ENCODE measurements around the gene PTPRK. TPM values are rescaled to one million over a fixed set of nuclear protein-coding genes. Genes with fewer than 3 reads are reported as not detected.

PTPRK gene
- total RNA-seq, 1 experiment from 2014 or later = 94.4 TPM

DNA sequence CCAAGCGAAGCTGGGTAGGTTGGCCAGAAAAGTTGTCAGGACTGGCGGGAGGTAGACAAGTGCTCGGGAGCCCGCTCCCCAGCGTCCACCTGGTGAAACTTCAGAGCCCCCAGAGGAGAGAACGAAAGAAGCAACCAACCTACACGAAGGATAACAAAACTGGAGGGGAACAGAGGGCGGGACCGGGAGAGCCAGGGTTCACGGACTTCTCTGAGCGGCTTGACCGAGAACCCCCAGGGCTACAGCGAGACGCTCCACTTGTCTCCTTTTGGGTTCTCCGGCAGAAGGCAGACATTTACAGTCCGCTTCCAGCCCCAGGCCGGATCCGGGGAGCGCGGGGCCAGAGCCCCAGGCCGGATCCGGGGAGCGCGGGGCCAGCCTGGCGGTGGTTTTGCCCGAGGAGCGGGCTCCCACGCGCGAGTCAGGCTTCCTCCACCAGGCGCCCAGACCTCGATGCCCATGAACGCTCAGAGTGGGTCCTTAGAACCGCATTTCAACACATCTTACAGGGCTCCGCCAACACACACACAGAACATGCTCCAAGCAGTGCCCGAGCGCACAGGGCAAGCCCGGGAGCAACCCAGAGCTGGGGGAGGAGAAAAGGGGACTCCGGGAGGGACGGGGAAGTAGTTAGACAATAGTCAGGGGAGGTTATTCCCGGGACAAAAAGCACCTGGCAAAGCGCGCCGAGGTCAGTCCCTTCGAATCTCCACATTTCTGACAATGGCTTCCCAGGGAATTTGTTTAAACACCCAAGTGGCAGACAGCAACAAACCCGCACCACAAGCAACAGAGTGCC, 1.1 kb downstream of the PTPRK start:
- Histone ChIP-seq H3K36me3 (ENCODE audit: control insufficient read depth, insufficient read depth, low read length) (no peaks in the 10 kb centered on the region), H3K4me3 (ENCODE audit: low read depth, low read length) (peak overlapping the region; percentile 84), H3K4me1 (peaks cover 9% of the 10 kb centered on the region), H3K9me3 (no peaks in the 10 kb centered on the region), H3K27me3 (replicated peaks; ENCODE audit: control insufficient read depth, insufficient read depth, low read length) (no peaks in the 10 kb centered on the region)
- Mint-ChIP-seq H3K36me3 (ENCODE audit: insufficient read depth, unreplicated experiment) (peaks cover 19% of the 10 kb centered on the region), H3K9me3 (ENCODE audit: unreplicated experiment) (no peaks in the 10 kb centered on the region), H3K27me3 (ENCODE audit: insufficient read depth, unreplicated experiment) (no peaks in the 10 kb centered on the region), H3K4me3 (ENCODE audit: unreplicated experiment) (peak overlapping the region; percentile 92), H3K4me1 (ENCODE audit: low read depth, unreplicated experiment) (peaks cover 27% of the 10 kb centered on the region), H3K27ac (ENCODE audit: unreplicated experiment) (peak overlapping the region; percentile 99)
- BruUV-seq (replicated peaks) = no TSS peak
- TF ChIP-seq, protein P1, sequence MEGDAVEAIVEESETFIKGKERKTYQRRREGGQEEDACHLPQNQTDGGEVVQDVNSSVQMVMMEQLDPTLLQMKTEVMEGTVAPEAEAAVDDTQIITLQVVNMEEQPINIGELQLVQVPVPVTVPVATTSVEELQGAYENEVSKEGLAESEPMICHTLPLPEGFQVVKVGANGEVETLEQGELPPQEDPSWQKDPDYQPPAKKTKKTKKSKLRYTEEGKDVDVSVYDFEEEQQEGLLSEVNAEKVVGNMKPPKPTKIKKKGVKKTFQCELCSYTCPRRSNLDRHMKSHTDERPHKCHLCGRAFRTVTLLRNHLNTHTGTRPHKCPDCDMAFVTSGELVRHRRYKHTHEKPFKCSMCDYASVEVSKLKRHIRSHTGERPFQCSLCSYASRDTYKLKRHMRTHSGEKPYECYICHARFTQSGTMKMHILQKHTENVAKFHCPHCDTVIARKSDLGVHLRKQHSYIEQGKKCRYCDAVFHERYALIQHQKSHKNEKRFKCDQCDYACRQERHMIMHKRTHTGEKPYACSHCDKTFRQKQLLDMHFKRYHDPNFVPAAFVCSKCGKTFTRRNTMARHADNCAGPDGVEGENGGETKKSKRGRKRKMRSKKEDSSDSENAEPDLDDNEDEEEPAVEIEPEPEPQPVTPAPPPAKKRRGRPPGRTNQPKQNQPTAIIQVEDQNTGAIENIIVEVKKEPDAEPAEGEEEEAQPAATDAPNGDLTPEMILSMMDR (IDR thresholded peaks at IDR 0.05; ENCODE audit: insufficient read depth in 1 of 2, low read depth in 1 of 2, low read length in 1 of 2, severe bottlenecking in 1 of 2, unreplicated experiment in 1 of 2) = peak; percentile 27 to 55
- intact Hi-C loops (cut with micrococcal nuclease; ENCODE audit: unreplicated experiment) = loop anchor here (1.0 to 10.0 kb wide), 6 partner anchors 12 to 555 kb away; no protein-coding TSS in a partner anchor
- CTCF ChIA-PET = interaction anchor here (0.9 to 1.4 kb wide), 2 partner anchors 11 to 212 kb away, joined by 3 read pairs; no protein-coding TSS in a partner anchor
- POLR2A ChIA-PET = interaction anchor here (1.0 to 2.7 kb wide), 4 partner anchors 11 to 457 kb away, joined by 4 to 12 read pairs (median 8); no protein-coding TSS in a partner anchor
- DNase-seq = peak; percentile 77

DNA sequence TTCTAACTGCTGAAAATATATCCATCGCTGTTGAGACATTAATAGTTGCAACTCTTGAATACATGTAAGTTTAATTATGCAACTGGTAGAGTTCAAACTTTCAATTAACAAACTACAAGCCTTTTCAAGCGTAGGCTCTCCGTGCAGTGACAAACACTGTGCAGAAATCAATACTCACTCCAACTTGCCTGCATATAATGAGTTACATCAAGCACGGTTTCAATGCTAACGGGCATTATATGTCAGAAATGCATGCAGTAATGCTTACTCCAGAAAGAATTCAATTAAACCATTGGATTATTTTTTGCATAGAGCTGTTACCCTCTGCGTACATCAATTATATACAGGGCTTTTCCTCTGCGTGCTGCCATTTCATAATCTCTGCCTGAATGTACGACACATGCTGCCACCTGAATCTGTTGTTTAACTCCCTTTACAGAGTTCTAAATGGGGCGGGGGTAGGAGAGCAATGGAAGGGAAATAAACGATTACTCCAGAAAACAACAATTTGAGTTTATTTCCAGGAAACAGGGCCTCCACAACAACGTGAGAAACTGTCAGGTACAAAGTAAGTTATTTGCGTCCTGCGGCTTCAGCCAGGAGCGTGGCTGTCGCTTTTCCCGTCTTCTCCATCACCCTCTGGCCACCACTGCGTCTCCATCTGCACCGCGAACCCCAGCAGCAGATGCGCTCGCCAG, 1.8 kb downstream of the PTPRK start:
- Histone ChIP-seq H3K27me3 (replicated peaks; ENCODE audit: control insufficient read depth, insufficient read depth, low read length) (no peaks in the 10 kb centered on the region), H3K4me1 (peaks cover 9% of the 10 kb centered on the region), H3K9me3 (no peaks in the 10 kb centered on the region), H3K36me3 (ENCODE audit: control insufficient read depth, insufficient read depth, low read length) (no peaks in the 10 kb centered on the region), H3K4me3 (ENCODE audit: low read depth, low read length) (peak overlapping the region; percentile 84)
- Mint-ChIP-seq H3K9me3 (ENCODE audit: unreplicated experiment) (no peaks in the 10 kb centered on the region), H3K4me1 (ENCODE audit: low read depth, unreplicated experiment) (peaks cover 31% of the 10 kb centered on the region), H3K27ac (ENCODE audit: unreplicated experiment) (peak overlapping the region; percentile 99), H3K4me3 (ENCODE audit: unreplicated experiment) (peak overlapping the region; percentile 92), H3K36me3 (ENCODE audit: insufficient read depth, unreplicated experiment) (peaks cover 19% of the 10 kb centered on the region), H3K27me3 (ENCODE audit: insufficient read depth, unreplicated experiment) (no peaks in the 10 kb centered on the region)
- TF ChIP-seq, protein P1 (IDR thresholded peaks at IDR 0.05; ENCODE audit: insufficient read depth in 1 of 2, low read depth in 1 of 2, low read length in 1 of 2, severe bottlenecking in 1 of 2, unreplicated experiment in 1 of 2) = no peak
- TSS peak; percentile 20 for BruUV-seq (replicated peaks)
- ChIA-PET CTCF (no interaction called here), POLR2A (interaction anchor here (2.7 kb wide), 1 partner anchor 12 kb away, joined by 12 read pairs; no protein-coding TSS in a partner anchor)
- intact Hi-C loops (cut with micrococcal nuclease; ENCODE audit: unreplicated experiment) = loop anchor here (1.0 to 10.0 kb wide), 6 partner anchors 11 to 554 kb away; no protein-coding TSS in a partner anchor
- no peak for DNase-seq

GRCh38 chr6:128517124-128517523, 3.3 kb downstream of the PTPRK start:
- POLR2A ChIA-PET = no interaction called here
- Histone ChIP-seq H3K36me3 (ENCODE audit: control insufficient read depth, insufficient read depth, low read length) (no peaks in the 10 kb centered on the region), H3K27me3 (replicated peaks; ENCODE audit: control insufficient read depth, insufficient read depth, low read length) (no peaks in the 10 kb centered on the region), H3K4me1 (peaks cover 11% of the 10 kb centered on the region), H3K4me3 (ENCODE audit: low read depth, low read length) (no peak overlapping the region), H3K9me3 (no peaks in the 10 kb centered on the region)
- no TSS peak for BruUV-seq (replicated peaks)
- TF ChIP-seq, protein P1 (IDR thresholded peaks at IDR 0.05; ENCODE audit: insufficient read depth in 1 of 2, low read depth in 1 of 2, low read length in 1 of 2, severe bottlenecking in 1 of 2, unreplicated experiment in 1 of 2) = no peak
- no peaks in the 10 kb centered on the region for H3K27me3 Mint-ChIP-seq (ENCODE audit: insufficient read depth, unreplicated experiment)
- H3K36me3 Mint-ChIP-seq (ENCODE audit: insufficient read depth, unreplicated experiment) = peaks cover 19% of the 10 kb centered on the region
- peaks cover 29% of the 10 kb centered on the region for H3K4me1 Mint-ChIP-seq (ENCODE audit: low read depth, unreplicated experiment)
- H3K27ac Mint-ChIP-seq (ENCODE audit: unreplicated experiment) = peak overlapping the region; percentile 66
- no peaks in the 10 kb centered on the region for H3K9me3 Mint-ChIP-seq (ENCODE audit: unreplicated experiment)
- intact Hi-C loops (cut with micrococcal nuclease; ENCODE audit: unreplicated experiment) = loop anchor here (5.0 to 10.0 kb wide), 5 partner anchors 135 to 552 kb away; no protein-coding TSS in a partner anchor
- CTCF ChIA-PET = interaction anchor here (0.6 to 1.7 kb wide), 7 partner anchors 12 to 780 kb away, joined by 3 to 5 read pairs (median 3); no protein-coding TSS in a partner anchor
- peak overlapping the region; percentile 37 for H3K4me3 Mint-ChIP-seq (ENCODE audit: unreplicated experiment)
- DNase-seq = no peak

All from Caco-2 (cell line).